GM18498 (cell line): ENCODE results near the gene WDPCP.
"Not testable (repeated sequence)": the region's sequence is repeated elsewhere in the genome, so short reads cannot be mapped to it uniquely, and the experiment has no call there.

Experiments used
- ATAC-seq: cut with Tn5 transposase; IDR thresholded peaks from one replicate; pipeline ENCODE4 v1.9.1; 2021; ENCODE audit warnings: mild to moderate bottlenecking, moderate library complexity; ENCODE audit not compliant: unreplicated experiment

WDPCP gene

GRCh38 chr2:63272560-63272959 lies 315.7 kb downstream of the WDPCP start:
- ATAC-seq, result no peak

GRCh38 chr2:63270717-63271116 lies 317.6 kb downstream of the WDPCP start:
- no peak for ATAC-seq

GRCh38 chr2:63268946-63269345 lies 319.3 kb downstream of the WDPCP start:
- no peak for ATAC-seq

- ATAC-seq, result no peak
Measured at GRCh38 chr2:63261137-63261621, 327.1 kb downstream of the WDPCP start.

GRCh38 chr2:63257473-63257872 lies 330.8 kb downstream of the WDPCP start:
- no peak for ATAC-seq

- ATAC-seq, result no peak
Measured at GRCh38 chr2:63249161-63249560, 339.1 kb downstream of the WDPCP start.

- ATAC-seq, result no peak
Measured at GRCh38 chr2:63242747-63243146, 345.5 kb downstream of the WDPCP start.

DNA sequence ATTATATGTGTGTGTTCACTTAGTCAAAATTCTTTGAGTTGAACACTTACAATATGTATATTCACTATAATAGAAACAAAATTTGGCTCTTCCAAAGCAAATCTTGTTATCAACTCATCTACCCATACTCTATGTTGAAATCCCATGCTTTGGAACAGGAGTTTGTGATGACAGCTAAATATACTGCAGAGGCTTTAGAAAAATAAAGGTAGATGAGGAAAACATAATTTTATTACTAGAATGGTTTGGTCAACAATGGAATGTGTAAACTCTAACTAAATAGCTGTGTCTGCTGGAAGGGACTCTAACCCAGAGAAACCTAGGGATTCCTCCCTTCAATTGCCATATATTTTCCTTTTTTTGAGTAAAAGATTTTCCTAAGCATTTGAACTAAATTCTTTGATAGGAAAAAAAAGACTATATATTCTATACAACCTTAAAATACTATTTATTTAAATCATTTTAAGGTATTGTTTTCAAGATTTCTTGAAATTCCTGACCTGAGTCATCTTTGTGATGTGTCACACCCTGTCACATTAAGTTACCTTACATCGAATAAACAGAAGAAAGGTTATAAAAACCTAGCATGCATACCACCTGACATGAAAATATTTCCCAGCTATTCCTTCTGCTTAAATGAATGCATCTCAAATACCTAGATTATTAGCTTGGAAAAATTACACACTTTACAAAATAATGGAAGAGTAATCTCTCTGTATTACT lies 362.2 kb downstream of the WDPCP start:
- no peak for ATAC-seq

DNA sequence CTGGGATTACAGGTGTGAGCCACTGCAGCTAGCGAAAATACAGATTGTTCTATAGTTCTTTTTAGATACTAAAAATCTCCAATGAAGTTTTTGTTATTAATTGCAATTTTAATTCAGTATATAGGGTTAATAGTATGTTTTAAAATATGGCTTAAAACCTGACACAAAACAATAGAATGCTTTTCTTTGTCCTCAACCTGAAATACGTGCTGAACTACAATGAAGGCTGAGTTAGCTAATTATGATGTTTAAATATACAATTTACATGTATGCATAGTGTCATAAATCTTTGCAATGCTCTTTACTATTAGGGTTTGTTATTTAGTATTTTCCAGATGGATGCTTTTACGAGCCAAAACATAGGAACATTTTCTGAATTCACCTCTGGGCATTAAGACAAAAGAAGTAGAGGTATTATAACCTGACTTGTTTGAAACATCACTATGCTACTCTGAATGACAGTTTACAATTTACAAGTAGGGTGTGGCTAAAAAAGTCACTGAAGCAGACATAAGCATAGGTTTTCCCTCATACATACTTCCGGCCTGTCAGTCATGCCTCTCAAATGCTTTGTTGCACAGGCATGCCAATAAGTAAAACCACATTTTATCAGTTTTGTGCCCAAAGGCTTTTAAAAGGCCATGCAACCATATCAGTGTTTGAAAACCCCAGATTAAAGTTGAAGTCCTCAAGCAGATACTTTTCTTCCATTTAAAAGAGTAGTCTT lies 369.3 kb downstream of the WDPCP start:
- no peak for ATAC-seq

DNA sequence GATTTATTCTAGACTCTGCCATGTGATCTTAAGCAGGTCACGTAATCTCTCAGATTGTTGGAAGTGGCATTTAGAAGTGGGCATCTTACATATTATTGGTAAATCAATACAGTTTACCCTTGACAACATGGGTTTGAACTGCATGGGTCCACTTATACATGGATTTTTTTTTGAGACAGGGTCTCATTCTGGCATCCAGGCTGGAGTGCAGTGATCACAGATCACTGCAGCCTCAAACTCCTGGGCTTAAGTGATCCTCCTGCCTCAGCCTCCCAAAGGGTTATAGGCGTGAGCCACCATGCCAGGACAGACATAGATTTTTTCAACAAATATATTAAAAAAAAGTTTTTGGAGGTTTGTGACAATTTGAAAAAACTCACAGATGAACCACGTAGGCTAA lies 393.0 kb downstream of the WDPCP start:
- ATAC-seq, result no peak

DNA sequence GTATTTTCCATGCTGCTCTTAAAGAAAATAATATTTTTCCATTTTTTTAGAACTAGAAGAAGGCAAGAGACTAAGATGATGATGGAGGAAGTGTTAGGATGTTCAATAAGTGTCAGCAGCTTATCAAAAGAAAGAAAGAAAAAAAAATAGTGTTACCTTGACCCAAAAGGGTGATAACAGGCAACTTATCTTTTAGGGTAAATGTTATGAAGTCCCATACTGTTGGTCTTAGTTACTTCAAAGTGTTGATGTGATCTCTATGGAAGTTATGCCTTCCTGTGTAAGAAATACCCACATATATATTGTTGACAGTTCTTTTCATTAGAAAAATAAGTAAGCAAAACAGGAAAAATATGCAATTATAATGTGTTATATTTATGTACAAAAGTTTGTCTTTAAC lies 394.1 kb downstream of the WDPCP start:
- ATAC-seq, result no peak

DNA sequence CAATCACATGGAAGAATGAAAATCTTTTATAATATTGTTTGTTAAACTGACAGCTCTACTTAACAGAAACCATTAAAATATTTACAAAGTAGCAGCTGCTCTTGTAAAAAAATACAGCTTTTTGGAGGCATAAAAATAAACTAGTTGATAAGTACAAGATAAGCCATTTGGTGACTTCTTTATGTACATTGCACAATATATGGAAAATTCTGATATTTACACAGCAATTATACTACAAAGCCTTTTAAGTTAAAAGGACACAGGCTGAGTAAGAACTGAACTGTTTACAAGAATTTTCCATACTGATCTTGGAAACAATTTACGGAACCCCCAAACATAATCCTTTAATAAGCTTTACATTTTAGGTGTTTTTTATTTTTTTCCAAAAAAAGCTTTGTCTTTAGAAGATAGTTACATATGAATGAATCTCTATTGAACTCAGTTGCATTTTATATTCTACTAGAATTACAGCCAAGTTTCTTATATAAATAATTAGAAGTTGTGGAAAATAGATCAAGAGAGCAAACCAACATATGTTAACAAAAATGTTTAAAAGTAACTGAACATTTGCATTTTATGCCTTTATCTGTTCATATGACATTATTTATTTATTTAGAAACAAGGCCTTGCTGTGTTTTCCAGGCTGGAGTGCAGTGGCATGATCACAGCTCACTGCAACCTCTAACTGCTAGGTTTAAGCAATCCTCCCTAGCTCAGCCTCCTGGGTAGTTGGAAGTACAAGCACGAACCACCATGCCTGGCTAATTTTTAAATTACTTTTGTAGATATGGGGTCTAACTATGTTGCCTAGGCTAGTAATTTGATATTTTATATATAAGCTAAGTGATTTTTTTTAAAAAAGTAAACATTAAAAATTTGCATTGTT lies 395.1 kb downstream of the WDPCP start:
- no peak for ATAC-seq

DNA sequence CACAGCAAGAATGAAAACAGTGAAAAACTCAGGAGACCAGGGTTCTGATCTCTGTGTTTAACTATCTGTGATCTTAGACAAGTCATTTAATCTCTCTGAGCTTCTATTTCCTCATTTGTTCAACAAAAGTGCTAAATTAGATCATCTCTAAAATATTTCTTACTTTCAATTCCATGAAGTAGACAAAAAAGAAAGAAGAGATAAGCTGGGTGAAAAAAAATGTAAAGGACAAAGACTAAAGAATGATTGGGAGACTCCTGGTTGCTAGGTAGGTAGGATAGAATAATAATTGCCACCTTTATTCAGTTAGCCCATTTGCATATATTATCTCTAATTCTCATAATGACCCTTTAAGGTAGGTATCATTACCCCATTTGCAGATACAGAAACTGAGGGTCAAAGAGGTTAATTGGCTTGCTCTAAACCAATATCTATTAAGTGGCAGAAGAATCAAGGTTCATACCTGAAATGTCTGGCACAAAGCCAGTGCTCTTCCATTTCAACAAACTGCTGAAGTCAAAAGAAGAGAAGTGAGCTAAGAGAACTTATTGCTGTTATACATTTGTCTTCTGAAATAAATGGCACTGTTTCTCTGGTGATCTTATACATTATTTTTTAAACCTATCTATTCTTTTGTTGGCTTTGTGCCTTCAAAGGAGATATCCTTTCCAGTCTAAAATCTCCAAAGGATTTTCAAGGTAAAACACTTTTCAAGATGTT lies 395.9 kb downstream of the WDPCP start:
- ATAC-seq, result no peak

- peak; percentile 65 for ATAC-seq
Measured at GRCh38 chr2:63189026-63189425, 399.3 kb downstream of the WDPCP start.

DNA sequence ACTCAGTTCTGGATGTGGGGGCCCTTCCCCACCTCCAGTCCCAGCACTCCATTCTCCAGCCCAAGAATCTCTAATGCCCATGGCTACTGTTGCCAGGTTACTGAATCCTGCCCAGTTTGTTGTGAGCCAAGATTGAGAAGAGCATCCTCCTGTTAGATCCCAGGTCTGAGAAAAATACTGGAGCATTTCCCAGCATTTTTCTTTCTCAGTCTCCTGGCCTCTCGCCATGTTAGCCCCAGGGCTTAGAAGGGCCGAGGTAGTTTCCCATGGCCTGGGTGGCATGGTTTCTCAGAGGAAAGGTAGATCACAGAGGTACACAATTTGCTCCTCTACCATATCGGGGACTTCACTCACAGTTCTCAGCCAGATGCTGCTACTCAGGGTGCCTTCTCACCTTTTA lies 401.9 kb downstream of the WDPCP start:
- ATAC-seq, result no peak

DNA sequence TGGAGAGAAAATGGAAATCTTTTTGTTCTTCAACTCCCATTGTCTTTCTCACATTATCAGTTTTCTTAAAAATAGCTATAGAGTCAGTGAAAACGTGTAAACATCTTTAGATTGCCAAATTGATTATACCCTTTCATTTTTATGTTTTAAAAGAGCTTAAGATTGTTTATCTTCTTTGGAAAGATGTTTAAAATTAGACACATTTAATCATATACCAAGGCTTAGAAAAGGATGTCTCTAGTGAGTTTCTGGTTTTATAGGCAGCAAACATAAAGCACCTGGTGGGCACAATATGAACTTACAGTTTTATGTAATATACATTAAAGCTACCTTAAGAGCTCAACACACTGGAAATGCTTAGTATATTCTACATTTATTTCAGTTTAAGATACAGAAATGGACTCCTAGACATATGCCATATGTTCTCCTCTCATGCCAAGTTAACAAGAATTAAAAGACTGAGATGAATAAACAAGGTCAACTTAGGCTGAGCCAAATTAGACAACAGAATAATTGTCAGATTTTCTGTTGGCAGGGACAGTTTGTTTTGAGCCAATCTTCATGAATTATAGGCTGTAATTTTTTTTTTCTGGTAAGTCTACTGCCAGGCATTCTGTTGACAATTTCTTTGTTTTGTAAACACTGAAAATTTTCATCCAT lies 425.0 kb downstream of the WDPCP start:
- no peak for ATAC-seq

- ATAC-seq, result no peak
Measured at GRCh38 chr2:63159262-63159661, 429.0 kb downstream of the WDPCP start.

DNA sequence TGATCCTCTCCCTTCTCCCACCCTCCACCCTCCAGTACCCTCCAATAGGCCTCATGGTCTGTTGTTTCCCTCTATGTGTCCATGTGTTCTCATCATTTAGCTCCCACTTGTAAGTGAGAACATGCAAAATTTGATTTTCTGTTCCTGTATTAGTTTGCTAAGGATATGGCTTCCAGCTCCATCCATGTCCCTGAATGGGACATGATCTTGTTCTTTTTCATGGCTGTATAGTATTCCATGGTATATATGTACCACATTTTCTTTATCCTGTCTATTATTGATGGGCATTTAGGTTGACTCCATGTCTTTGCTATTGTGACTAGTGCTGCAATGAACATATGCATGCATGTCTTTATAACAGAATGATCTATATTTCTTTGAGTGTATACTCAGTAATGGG lies 451.6 kb downstream of the WDPCP start:
- ATAC-seq, result not testable (repeated sequence)

DNA sequence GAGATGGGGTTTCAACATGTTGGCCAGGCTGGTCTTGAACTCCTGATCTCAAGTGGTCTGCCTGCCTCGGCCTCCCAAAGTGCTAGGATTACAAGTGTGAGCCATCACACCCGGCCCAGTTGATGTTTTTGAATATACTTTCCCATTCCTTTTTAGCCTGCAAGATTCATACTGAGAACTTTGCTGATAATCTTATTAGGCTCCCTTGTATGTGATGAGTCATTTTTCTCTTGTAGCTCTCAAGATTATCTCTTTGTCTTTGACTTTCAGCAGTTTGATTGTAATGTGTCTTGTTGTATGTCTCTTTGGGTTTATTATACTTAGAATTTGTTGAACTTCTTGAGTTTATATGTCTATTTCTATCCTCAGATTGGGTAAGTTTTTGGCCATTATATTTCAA lies 456.3 kb downstream of the WDPCP start:
- ATAC-seq, result no peak

GRCh38 chr2:63131196-63131595 lies 457.1 kb downstream of the WDPCP start:
- ATAC-seq, result no peak
